ENCODE results near the gene CYP2C19.
"Not testable (repeated sequence)": the region's sequence is repeated elsewhere in the genome, so short reads cannot be mapped to it uniquely, and the experiment has no call there.

The CYP2C19 gene

GRCh38 chr10:94762393-94762792 is at the start of gene CYP2C19:
Gene CYP2C19 (plus strand): TSS chr10:94762681. CDS start chr10:94762706, 25 bp downstream.
- no peak for DNase-seq

GRCh38 chr10:94725871-94726270 is 36.6 kb upstream of the CYP2C19 start:
- peak; percentile 51 to 63 for DNase-seq

- no peak for DNase-seq
Measured at GRCh38 chr10:94735197-94735596, 27.3 kb upstream of the CYP2C19 start.

- DNase-seq = no peak
Measured at GRCh38 chr10:94738588-94738987, 23.9 kb upstream of the CYP2C19 start.

GRCh38 chr10:94747137-94747536 is 15.3 kb upstream of the CYP2C19 start:
- DNase-seq = no peak

GRCh38 chr10:94747838-94748237 is 14.6 kb upstream of the CYP2C19 start:
- no peak for DNase-seq

GRCh38 chr10:94757916-94758315 is 4.6 kb upstream of the CYP2C19 start:
- DNase-seq = no peak

GRCh38 chr10:94760586-94761178 is 1.8 kb upstream of the CYP2C19 start:
- no peak for DNase-seq

GRCh38 chr10:94775425-94775824 is 12.9 kb downstream of the CYP2C19 start:
- DNase-seq = not testable (repeated sequence)

GRCh38 chr10:94777886-94778458 is 15.5 kb downstream of the CYP2C19 start:
- no peak for DNase-seq

- DNase-seq = no peak
Measured at GRCh38 chr10:94780844-94781243, 18.4 kb downstream of the CYP2C19 start.

- DNase-seq = no peak
Measured at GRCh38 chr10:94784256-94784655, 21.8 kb downstream of the CYP2C19 start.

- DNase-seq = no peak
Measured at GRCh38 chr10:94785211-94785610, 22.7 kb downstream of the CYP2C19 start.

GRCh38 chr10:94800551-94800950 is 38.1 kb downstream of the CYP2C19 start:
- DNase-seq = not testable (repeated sequence)

- DNase-seq = no peak
Measured at GRCh38 chr10:94803307-94803706, 40.8 kb downstream of the CYP2C19 start.

- DNase-seq = not testable (repeated sequence)
Measured at GRCh38 chr10:94830025-94830424, 67.5 kb downstream of the CYP2C19 start.

GRCh38 chr10:94846204-94846603 is 83.7 kb downstream of the CYP2C19 start:
- no peak for DNase-seq

GRCh38 chr10:94850766-94851165 is 88.3 kb downstream of the CYP2C19 start:
- no peak for DNase-seq

GRCh38 chr10:94851263-94851662 is 88.8 kb downstream of the CYP2C19 start:
- no peak for DNase-seq

GRCh38 chr10:94852438-94852837 is 90.0 kb downstream of the CYP2C19 start:
- DNase-seq = no peak

- DNase-seq = no peak
Measured at GRCh38 chr10:94853065-94853464, 90.6 kb downstream of the CYP2C19 start.

- no peak for DNase-seq
Measured at GRCh38 chr10:94858005-94858404, 95.5 kb downstream of the CYP2C19 start.

- DNase-seq = no peak
Measured at GRCh38 chr10:94859086-94859485, 96.6 kb downstream of the CYP2C19 start.

GRCh38 chr10:94878649-94879048 is 116.2 kb downstream of the CYP2C19 start:
- DNase-seq = no peak

- DNase-seq = no peak
Measured at GRCh38 chr10:94879214-94879613, 116.7 kb downstream of the CYP2C19 start.
